Activated naive CD4-positive, alpha-beta T cell treated with anti-CD3 and anti-CD28 coated beads, Interleukin-2, amount 50 U/mL, for 72 hours (primary cell): ENCODE results near the gene NPAS1. TPM values are rescaled to one million over a fixed set of nuclear protein-coding genes. Genes with fewer than 3 reads are reported as not detected.

Source experiments
- ATAC-seq, 2 donors: fragments of 150-1000 bp; cut with Tn5 transposase; 2 replicates each; pipeline ENCODE4 v1.10.0; 2021; ENCODE audit warnings: mild to moderate bottlenecking in 2 of 2, moderate library complexity in 2 of 2
- DNase-seq, 2 donors: peaks; one replicate each; pipeline ENCODE4 v3.0.0; 2021 to 2022; ENCODE audit warnings: low spot score in 2 of 2
- H3K27ac Mint-ChIP-seq, 2 donors: one replicate each; pipeline ENCODE4 v1.8.0; 2022; ENCODE audit warnings: mild to moderate bottlenecking in 2 of 2, mixed read lengths in 2 of 2
- H3K36me3 Mint-ChIP-seq, 2 donors: one replicate each; pipeline ENCODE4 v1.8.0; 2022; ENCODE audit warnings: mixed read lengths in 2 of 2
- H3K9me3 Mint-ChIP-seq, 2 donors: one replicate each; pipeline ENCODE4 v1.8.0; 2022; ENCODE audit warnings: mixed read lengths in 2 of 2
- total RNA-seq, 2 donors: library from RNA; stranded (reverse); gene quantifications; one replicate each; pipeline ENCODE4 v1.2.3, GENCODE V29; 2022

The NPAS1 gene
- under 1 TPM in 1 of 2 donors, not detected in 1; 0.58 TPM for total RNA-seq

DNA sequence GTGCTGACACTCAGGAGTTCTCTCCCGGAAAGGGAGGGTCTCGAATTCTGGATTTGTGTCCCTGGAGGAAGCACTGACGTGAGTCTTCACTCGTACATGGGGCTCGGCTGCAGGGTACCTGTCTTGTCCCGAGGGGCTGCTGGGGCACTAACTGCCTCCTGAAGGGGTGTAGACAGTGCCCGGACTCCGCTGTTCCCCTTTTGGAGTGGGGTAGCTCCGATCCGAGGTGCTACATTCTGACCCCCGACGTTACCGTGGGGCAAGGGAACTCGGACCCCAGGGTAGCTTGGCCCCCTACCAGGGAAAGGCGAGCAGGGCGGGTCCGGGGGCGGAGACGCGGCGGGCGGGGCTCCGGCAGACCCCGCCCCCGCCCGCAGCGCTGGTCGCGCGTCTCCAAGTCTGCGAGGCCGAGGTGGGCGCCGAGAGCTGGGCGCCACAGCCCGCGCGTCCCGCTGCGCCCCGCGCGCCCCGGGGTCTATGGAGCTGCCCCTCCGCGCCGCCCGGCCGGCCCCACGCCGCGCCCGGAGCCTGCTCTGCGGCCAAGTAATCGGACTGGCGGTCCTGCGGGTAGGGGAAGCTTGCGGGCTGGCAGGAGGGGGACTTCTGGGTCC lies at the start of gene NPAS1:
TSS of gene NPAS1 (plus strand) at position 407 of the 611 bp plus-strand sequence. CDS start 1,211 bp downstream, outside the sequence.
- no peak for DNase-seq
- H3K27ac Mint-ChIP-seq, result no peak within 1 kb of the TSS

DNA sequence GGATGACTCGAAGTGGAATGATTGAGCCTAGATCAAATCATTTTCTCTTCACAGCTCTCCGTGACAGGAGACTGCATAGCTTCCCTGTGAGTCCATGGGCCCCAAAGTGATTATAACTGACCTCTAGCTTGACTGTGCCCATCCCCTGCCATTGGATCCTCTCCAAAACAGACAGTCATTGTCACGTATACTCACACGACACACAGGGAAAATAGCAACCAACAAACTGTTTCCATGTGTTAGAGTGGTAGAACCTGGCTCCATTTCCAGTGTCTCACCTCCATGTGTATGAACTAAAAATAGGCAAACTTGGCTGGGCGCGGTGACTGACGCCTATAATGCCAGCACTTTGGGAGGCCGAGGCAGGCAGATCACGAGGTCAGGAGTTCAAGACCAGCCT lies 48.8 kb upstream of the NPAS1 start:
- H3K9me3 Mint-ChIP-seq, result no peaks in the 10 kb centered on the region
- no peak overlapping the region for H3K27ac Mint-ChIP-seq
- no peak for ATAC-seq

More for the DNA sequence above, at the start of gene NPAS1:
- no peaks in the 10 kb centered on the region for H3K36me3 Mint-ChIP-seq
- ATAC-seq, result peak in 1 of 2 donors; percentile 48
- H3K9me3 Mint-ChIP-seq, result no peaks in the 10 kb centered on the region

GRCh38 chr19:46972311-46972710 lies 47.3 kb upstream of the NPAS1 start:
- no peaks in the 10 kb centered on the region for H3K36me3 Mint-ChIP-seq
- DNase-seq, result no peak
- no peak for ATAC-seq
- no peak overlapping the region for H3K27ac Mint-ChIP-seq
- H3K9me3 Mint-ChIP-seq, result no peaks in the 10 kb centered on the region

More for the DNA sequence above, 48.8 kb upstream of the NPAS1 start:
- DNase-seq, result no peak
- no peaks in the 10 kb centered on the region for H3K36me3 Mint-ChIP-seq

DNA sequence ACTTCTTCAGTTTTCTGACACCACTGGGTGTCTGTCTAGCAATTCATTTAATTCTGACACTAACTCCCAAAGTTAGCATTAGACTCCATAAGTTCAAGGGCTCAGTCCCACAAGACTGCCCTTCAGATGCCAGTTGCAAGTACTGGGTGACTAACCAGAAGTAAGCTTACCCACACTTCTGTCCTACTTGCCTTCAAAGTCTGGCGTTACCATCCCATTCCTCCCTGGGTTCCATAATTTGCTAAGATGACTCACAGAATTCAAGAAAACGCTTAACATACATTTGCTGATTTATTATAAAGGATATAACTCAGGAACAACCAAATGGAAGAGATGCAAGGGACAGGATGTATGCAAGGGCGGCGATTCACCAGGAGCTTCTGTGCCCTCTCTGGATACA lies 45.5 kb upstream of the NPAS1 start:
- no peak for ATAC-seq
- Mint-ChIP-seq H3K36me3 (no peaks in the 10 kb centered on the region), H3K9me3 (no peaks in the 10 kb centered on the region), H3K27ac (peak overlapping the region in 1 of 2 donors; percentile 60)
- no peak for DNase-seq

DNA sequence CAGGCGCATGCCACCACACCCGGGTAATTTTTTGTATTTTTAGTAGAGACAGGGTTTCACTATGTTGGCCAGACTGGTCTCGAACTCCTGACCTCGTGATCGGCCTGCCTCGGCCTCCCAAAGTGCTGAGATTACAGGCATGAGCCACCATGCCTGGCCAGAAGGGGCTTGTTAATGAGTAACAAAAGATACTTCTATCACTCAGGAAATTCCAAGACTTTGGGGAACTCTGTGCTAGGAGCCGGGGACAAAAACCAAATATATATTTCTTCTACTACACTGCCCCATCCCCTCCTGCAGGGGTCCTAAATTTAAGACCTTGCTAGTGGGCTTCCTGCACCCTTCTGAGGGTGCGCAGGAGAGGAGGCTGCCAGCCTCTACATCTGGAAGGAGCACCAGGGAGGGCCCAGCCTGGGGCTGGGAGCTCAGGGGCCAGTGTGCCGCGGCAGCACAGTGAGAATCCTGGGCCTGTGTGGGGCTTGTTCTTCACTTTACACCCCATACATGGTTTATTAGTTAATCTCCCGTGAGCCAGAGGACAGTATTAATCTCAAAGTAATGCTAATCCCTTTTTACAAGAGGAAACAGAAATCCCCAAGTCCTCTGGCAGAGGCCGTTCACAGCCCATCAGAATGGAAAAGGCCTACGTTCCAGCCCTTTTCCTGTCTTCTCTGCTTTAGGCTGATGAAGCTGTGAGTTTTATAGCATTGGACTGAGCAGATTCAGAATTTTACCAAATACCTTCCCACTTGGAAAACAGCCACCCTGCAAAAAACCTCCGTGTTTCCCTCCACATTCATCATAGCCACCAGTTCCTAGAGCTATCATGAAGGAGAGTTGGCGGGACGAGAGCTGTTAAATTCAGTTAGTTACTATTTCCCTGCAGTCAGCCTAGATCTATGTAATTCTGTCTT lies 44.4 kb upstream of the NPAS1 start:
- Mint-ChIP-seq H3K27ac (no peak overlapping the region), H3K36me3 (no peaks in the 10 kb centered on the region), H3K9me3 (no peaks in the 10 kb centered on the region)
- ATAC-seq, result no peak
- DNase-seq, result no peak

GRCh38 chr19:46975925-46976782 lies 43.5 kb upstream of the NPAS1 start:
- DNase-seq (no peak), ATAC-seq (no peak)
- Mint-ChIP-seq H3K36me3 (no peaks in the 10 kb centered on the region), H3K27ac (no peak overlapping the region), H3K9me3 (no peaks in the 10 kb centered on the region)

GRCh38 chr19:46976845-46977320 lies 42.8 kb upstream of the NPAS1 start:
- Mint-ChIP-seq H3K27ac (no peak overlapping the region), H3K36me3 (no peaks in the 10 kb centered on the region), H3K9me3 (no peaks in the 10 kb centered on the region)
- peak in 1 of 2 donors; percentile 20 for ATAC-seq
- no peak for DNase-seq

GRCh38 chr19:46977548-46977947 lies 42.1 kb upstream of the NPAS1 start:
- no peak for ATAC-seq
- DNase-seq, result no peak
- no peaks in the 10 kb centered on the region for H3K36me3 Mint-ChIP-seq
- no peaks in the 10 kb centered on the region for H3K9me3 Mint-ChIP-seq
- no peak overlapping the region for H3K27ac Mint-ChIP-seq

DNA sequence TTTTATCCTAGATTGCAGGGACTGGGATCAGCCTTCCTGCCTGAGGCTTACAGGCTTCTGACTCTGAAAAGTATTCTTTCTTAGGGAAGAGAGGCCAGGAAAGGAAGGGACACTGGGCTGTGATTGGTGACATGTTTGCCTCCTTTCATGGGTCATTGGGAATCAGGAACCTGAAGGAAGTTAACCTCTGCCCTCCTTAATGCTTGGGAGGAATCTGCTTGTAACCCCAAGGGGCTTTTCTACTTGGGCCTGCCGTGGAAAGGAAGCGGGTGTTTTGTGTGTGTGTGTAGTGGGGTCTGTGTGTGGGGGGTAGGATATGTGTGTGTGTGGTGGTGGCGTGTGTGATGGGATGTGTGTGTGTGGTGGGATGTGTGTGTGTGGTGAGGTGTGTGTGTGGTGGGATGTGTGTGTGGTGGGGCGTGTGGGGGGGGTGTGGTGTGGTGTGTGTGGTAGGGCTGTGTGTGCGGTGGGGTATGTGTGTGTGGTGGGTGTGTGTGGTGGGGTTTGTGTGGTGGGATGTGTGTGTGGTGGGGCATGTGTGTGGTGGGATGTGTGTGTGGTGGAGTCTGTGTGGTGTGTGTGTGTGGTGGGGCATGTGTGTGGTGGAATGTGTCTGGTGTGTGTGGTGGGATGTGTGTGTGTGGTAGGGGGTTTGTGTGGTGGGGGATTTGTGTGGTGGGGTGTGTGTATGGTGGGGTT lies 41.3 kb upstream of the NPAS1 start:
- no peak for DNase-seq
- Mint-ChIP-seq H3K9me3 (no peaks in the 10 kb centered on the region), H3K27ac (peak overlapping the region in 1 of 2 donors; percentile 30), H3K36me3 (no peaks in the 10 kb centered on the region)
- ATAC-seq, result peak in 1 of 2 donors; percentile 13

DNA sequence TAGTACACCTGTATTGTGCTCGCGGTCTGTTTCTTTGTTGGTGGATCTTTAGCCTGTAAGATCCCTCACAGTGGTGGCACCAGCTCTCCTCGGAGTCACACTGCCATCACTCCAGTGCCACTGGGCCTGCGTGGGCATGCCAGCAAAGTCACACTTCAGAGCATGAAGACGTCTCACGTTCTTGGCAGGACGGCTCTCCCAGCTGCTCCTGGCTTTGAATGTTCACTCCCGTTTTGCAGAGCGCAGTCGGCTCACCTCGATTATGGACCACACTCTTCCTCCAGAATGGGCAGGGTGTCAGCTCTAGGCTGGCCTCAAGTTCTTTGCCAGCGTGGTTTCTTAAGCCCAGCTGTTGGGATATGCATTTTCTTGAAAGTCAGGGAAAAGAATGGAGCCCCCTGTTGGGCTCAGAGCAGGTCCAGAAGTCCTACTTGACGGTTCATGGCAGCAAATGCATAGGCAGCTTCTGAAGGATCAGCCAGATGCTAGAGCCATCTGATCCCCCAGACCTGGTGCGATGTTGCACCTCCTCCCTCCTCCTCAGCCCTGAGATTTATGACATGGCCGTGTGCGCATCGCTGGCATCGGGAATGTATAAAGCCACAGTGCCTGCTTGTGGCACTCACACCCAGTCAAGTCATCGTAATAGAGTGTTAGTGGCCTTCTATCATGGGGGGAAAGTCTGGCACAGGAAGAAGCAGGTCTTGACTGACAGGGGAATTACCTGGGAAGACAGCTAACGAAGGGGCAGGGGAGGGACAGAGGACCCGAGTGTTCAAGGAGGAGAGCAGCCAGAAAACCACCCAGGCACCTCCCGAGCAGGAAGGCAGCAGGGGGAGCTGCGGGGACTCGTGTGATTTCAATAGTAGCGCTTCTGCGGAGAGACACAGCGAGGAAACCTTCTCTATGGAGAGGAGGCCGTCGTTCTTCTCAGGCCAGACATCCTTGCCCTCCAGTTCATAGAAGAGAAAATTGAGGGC lies 40.2 kb upstream of the NPAS1 start:
- Mint-ChIP-seq H3K36me3 (no peaks in the 10 kb centered on the region), H3K27ac (no peak overlapping the region), H3K9me3 (no peaks in the 10 kb centered on the region)
- DNase-seq (no peak), ATAC-seq (no peak)

- ATAC-seq (no peak), DNase-seq (no peak)
- Mint-ChIP-seq H3K36me3 (no peaks in the 10 kb centered on the region), H3K9me3 (no peaks in the 10 kb centered on the region), H3K27ac (no peak overlapping the region)
Observed at GRCh38 chr19:46980761-46981160, 38.9 kb upstream of the NPAS1 start.

DNA sequence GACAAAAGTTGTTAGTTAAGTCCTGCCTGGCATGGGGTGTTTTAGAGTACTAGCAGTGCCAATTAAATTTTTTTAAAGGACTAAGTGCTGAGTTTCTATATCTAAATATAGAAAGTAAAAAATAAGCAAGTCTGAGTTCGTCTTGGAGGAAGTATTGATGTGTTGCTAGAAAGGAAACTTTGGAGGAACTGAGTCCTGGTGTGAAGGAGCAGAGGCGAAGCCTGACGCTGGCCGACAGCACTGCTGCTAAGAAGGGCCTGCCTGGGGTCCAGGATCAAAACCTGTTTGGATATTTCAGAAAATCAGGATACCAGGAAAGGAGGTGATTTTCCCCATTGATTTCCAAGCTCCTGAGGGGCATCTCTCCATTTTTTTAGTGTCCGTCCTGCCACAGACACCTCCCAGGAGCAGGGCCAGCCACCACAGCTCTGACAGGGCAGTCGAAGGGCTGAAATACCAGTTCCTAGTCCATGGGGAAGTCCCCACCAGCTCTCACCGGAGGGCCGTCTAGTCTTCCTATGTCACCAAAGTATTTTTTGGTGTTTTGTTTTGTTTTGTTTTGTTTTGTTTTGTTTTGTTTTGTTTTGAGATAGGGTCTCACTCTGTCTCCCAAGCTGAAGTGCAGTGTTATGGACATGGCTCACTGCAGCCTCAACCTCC lies 38.2 kb upstream of the NPAS1 start:
- no peaks in the 10 kb centered on the region for H3K9me3 Mint-ChIP-seq
- H3K27ac Mint-ChIP-seq, result no peak overlapping the region
- DNase-seq (no peak), ATAC-seq (no peak)
- H3K36me3 Mint-ChIP-seq, result no peaks in the 10 kb centered on the region

- DNase-seq, result no peak
- ATAC-seq, result no peak
- Mint-ChIP-seq H3K27ac (no peak overlapping the region), H3K9me3 (no peaks in the 10 kb centered on the region), H3K36me3 (no peaks in the 10 kb centered on the region)
Observed at GRCh38 chr19:46983097-46983496, 36.5 kb upstream of the NPAS1 start.

GRCh38 chr19:46984077-46985010 lies 35.3 kb upstream of the NPAS1 start:
- Mint-ChIP-seq H3K9me3 (no peaks in the 10 kb centered on the region), H3K36me3 (no peaks in the 10 kb centered on the region), H3K27ac (peak overlapping the region in 1 of 2 donors; percentile 44)
- DNase-seq, result no peak
- ATAC-seq, result no peak
